Measurements from ENCODE around the gene WNT7A. TPM values are rescaled to one million over a fixed set of nuclear protein-coding genes. Genes with fewer than 3 reads are reported as not detected.
A peak's percentile ranks its signal among the peaks of the same experiment; 100 is the strongest.

The WNT7A gene
- total RNA-seq, 2 donors from 2014 or later = 0.13 TPM; not detected in 1

DNA sequence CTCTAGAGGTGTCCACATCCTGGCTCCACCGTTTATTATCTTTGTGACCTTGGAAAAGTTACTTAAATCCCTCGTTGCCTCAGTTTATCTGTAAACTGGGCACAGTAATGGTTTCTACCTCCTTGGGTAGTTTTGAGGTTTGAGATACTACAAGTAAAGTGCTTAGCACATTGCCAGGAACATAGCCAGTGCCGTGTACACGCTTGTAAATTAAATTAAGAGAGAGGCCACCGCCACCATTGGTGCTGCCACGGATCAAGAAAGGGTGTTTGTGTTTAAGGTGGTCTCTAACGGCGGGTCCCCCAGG lies 5.8 kb upstream of the WNT7A start:
- no peaks in the 10 kb centered on the region for H3K36me3 ChIP-seq (ENCODE audit: control insufficient read depth, insufficient read depth, low read length)
- 43 to 50% methylated on average over 7 to 8 of the region's 8 CpGs for WGBS, 2 experiments (ENCODE audit: insufficient coverage in 1 of 2, insufficient read length in 1 of 2)
- Mint-ChIP-seq H3K4me1 (peaks cover 1% of the 10 kb centered on the region), H3K27me3 (ENCODE audit: insufficient read depth) (peaks cover 77% of the 10 kb centered on the region), H3K4me3 (no peak overlapping the region), H3K27ac (no peak overlapping the region), H3K9me3 (peaks cover 2% of the 10 kb centered on the region), H3K36me3 (ENCODE audit: low read depth) (no peaks in the 10 kb centered on the region)
- peaks cover 60% of the 10 kb centered on the region for H3K27me3 ChIP-seq (ENCODE audit: control insufficient read depth, insufficient read depth, low read length, poor library complexity, severe bottlenecking)
- H3K9ac ChIP-seq (ENCODE audit: extremely low read depth, low read length, poor library complexity, severe bottlenecking) = no peak overlapping the region
- H3K9me3 ChIP-seq (ENCODE audit: control insufficient read depth, low read length) = no peaks in the 10 kb centered on the region
- peak; percentile 9 for TF ChIP-seq CTCF (conservative IDR thresholded peaks at IDR 0.05)
- H3K4me1 ChIP-seq (ENCODE audit: control insufficient read depth, insufficient read depth, low read length) = no peaks in the 10 kb centered on the region
- H3K4me3 ChIP-seq (ENCODE audit: low read length) = no peak overlapping the region
- H3K27ac ChIP-seq (ENCODE audit: low read depth, low read length) = no peak overlapping the region
- DNase-seq = no peak

- Mint-ChIP-seq H3K4me1 (peaks cover 1% of the 10 kb centered on the region), H3K27me3 (ENCODE audit: insufficient read depth) (peaks cover 82% of the 10 kb centered on the region), H3K27ac (no peak overlapping the region), H3K36me3 (ENCODE audit: low read depth) (no peaks in the 10 kb centered on the region), H3K4me3 (no peak overlapping the region), H3K9me3 (peaks cover 2% of the 10 kb centered on the region)
- Histone ChIP-seq H3K27ac (ENCODE audit: low read depth, low read length) (no peak overlapping the region), H3K9me3 (ENCODE audit: control insufficient read depth, low read length) (no peaks in the 10 kb centered on the region), H3K4me3 (ENCODE audit: low read length) (no peak overlapping the region), H3K4me1 (ENCODE audit: control insufficient read depth, insufficient read depth, low read length) (no peaks in the 10 kb centered on the region), H3K36me3 (ENCODE audit: control insufficient read depth, insufficient read depth, low read length) (no peaks in the 10 kb centered on the region), H3K27me3 (ENCODE audit: control insufficient read depth, insufficient read depth, low read length, poor library complexity, severe bottlenecking) (peaks cover 66% of the 10 kb centered on the region), H3K9ac (ENCODE audit: extremely low read depth, low read length, poor library complexity, severe bottlenecking) (no peak overlapping the region)
- peak; percentile 93 for TF ChIP-seq CTCF (conservative IDR thresholded peaks at IDR 0.05)
- 26 to 29% methylated on average over 5 to 7 of the region's 7 CpGs for WGBS, 2 experiments (ENCODE audit: insufficient coverage in 1 of 2, insufficient read length in 1 of 2)
- DNase-seq = peak; percentile 91
These were observed 5.2 kb upstream of the WNT7A start for GRCh38 chr3:13884851-13885703.

DNA sequence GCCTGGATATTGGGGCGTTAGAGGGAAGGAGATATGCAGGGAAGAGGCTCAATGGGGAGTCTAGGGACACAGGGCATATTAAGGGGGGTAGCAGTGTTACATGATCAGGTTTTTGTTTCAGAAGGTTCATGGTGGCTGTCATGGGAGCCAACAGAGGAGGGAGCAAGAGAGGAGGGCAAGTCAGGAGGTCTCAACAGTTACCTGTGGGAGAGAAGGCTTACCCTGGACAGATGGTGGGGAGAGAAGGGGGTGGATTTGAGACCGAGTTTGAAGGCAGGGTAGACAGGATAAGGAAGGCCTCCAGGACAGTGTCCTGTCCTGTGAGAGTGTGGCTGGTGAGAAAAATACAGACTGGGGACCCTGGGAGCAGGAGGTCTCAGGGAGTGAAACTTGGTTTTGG lies 3.8 kb upstream of the WNT7A start:
- no peaks in the 10 kb centered on the region for H3K4me1 ChIP-seq (ENCODE audit: control insufficient read depth, insufficient read depth, low read length)
- Mint-ChIP-seq H3K36me3 (ENCODE audit: low read depth) (no peaks in the 10 kb centered on the region), H3K9me3 (peaks cover 2% of the 10 kb centered on the region), H3K4me3 (no peak overlapping the region), H3K4me1 (peaks cover 1% of the 10 kb centered on the region), H3K27ac (no peak overlapping the region), H3K27me3 (ENCODE audit: insufficient read depth) (peaks cover 81% of the 10 kb centered on the region)
- H3K36me3 ChIP-seq (ENCODE audit: control insufficient read depth, insufficient read depth, low read length) = no peaks in the 10 kb centered on the region
- WGBS, 2 experiments (ENCODE audit: insufficient coverage in 1 of 2, insufficient read length in 1 of 2) = 67 to 86% methylated on average over 1 to 2 of the region's 2 CpGs
- H3K9ac ChIP-seq (ENCODE audit: extremely low read depth, low read length, poor library complexity, severe bottlenecking) = no peak overlapping the region
- H3K9me3 ChIP-seq (ENCODE audit: control insufficient read depth, low read length) = no peaks in the 10 kb centered on the region
- DNase-seq = peak; percentile 22
- no peak overlapping the region for H3K27ac ChIP-seq (ENCODE audit: low read depth, low read length)
- peaks cover 73% of the 10 kb centered on the region for H3K27me3 ChIP-seq (ENCODE audit: control insufficient read depth, insufficient read depth, low read length, poor library complexity, severe bottlenecking)
- no peak overlapping the region for H3K4me3 ChIP-seq (ENCODE audit: low read length)
- TF ChIP-seq CTCF (conservative IDR thresholded peaks at IDR 0.05) = no peak
